HG03439 (cell line): ENCODE results near the gene HSPB7.
"Not testable (repeated sequence)": the region's sequence is repeated elsewhere in the genome, so short reads cannot be mapped to it uniquely, and the experiment has no call there.

Experiments used
- ATAC-seq: cut with Tn5 transposase; IDR thresholded peaks from one replicate; pipeline ENCODE4 v1.9.1; 2021; ENCODE audit warnings: mild to moderate bottlenecking, moderate library complexity; ENCODE audit not compliant: unreplicated experiment

HSPB7 gene

DNA sequence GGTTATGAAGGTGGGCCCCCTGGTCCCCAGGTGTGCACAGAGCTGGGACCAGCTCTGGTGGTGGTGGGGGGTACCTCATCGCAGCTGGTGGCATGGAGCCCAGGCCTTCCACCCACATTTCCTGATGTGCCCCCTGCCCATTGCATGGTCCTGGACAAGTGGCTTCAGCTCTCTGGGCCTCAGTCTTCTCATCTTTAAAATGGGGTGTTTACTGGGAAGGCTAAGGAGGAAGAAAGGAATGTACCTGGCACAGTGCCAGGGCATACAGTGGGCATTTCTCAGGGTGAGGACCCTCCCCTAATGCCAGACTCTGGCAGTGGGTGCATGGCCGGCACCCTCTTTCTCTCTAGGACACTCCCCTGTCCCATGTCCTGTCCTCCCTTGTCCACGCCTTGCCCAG, 33.2 kb upstream of the HSPB7 start:
- no peak for ATAC-seq

DNA sequence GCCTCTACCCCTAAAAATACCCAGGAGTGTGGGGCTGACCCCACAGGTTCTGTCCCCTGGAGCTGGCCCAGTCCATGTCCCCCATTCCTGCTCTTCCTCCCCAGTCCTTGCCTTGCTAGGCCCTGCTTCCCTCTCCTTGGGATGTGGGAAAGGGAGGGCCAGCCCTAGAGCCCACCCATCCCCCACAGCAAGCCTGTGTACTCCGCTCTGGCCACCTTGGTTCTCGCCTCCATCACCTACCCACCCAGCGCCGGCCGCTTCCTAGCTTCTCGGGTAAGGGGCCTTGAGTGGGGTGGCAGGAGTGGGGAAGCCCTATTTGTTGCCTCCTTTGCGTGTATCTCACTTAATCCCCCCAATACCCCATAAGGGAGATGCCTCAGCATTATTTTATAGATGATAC, 32.5 kb upstream of the HSPB7 start:
- no peak for ATAC-seq

GRCh38 chr1:16048573-16049189, 30.8 kb upstream of the HSPB7 start:
- ATAC-seq, result no peak

- ATAC-seq, result no peak
Observed at GRCh38 chr1:16047791-16048475, 30.1 kb upstream of the HSPB7 start.

DNA sequence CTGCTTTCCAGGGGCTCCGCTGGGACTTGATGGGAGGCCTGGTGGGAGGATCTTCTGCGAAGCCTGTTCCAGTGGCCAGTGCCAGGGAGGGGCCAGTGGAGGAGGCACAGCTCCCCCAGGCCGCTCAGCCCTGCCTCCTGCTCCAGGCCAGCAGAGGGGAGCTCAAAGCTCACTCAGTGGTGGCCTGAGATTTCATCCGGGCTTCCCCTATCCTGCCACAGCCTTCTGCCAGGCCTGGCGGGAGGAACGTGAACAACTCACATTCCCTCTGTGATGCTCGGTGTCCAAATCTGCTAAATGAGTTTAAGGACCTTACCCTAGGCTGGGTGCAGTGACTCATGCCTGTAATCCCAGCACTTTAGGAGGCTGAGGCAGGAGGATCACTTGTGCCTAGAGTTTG, 29.0 kb upstream of the HSPB7 start:
- no peak for ATAC-seq

DNA sequence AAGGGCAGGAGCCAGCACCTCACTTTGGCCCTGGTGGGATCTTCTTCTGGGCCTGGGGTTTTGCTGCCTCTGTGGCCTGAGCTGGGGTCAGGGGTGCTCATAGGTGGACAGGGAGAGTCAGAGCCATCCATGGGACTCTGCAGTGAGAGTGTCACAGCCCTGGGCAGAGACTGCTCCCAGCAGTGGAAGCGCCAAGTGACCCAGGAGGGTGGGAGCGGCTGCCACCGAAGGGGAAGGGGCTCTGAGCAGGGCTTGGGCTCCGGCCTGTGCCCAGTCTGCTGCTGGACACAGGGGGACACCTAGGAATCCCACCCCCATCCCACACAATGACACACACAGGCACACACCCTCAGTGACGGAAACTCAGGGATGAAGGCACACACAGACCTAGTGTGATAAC, 26.1 kb upstream of the HSPB7 start:
- no peak for ATAC-seq

DNA sequence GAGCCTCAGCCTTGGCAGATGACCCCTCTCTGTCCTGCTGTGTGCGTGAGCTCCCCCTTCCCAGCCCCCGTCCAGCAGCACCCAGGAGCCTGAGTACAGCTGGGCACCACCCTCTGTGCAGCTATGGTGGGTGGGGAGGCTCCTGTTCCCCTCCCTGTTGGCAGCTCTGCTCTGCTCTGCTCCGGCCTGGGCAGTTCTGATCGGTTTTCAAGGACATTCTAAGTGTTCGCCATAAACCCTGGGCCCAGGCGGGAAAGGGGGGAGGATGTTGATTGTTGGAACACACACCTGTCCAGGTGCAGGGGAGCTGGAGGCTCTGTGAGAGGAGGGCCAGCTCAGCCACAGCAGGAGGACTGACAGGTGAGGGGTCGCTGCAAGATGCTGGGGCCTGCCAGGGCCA, 25.7 kb upstream of the HSPB7 start, which contains the start of gene CLCNKB:
Gene CLCNKB (plus strand): TSS at position 262 of the 400 bp plus-strand sequence. CDS start 711 bp downstream, outside the sequence.
- no peak for ATAC-seq

DNA sequence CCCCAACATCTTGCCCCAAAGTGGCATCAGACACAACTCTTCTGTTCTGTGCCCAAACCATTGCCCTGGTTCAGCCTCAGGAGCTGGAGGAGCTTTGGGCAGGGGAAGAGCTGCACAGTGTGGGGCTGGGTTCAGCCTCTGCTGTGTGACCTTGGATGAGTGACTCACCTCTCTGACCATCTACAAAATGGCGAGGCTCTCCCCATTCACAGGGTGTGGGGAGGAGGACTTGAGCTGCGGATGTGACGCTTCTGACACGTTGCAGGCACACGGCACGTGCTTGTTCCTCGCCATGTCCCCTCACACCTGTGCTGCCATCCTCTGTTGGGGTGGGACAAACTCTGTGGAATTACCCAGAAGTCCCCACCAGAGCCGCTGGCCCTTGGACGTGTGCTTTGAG, 24.8 kb upstream of the HSPB7 start:
- ATAC-seq, result not testable (repeated sequence)

GRCh38 chr1:16042096-16042495, 24.3 kb upstream of the HSPB7 start:
- ATAC-seq, result no peak

- ATAC-seq, result no peak
Observed at GRCh38 chr1:16041200-16041599, 23.4 kb upstream of the HSPB7 start.

GRCh38 chr1:16039871-16040270, 22.0 kb upstream of the HSPB7 start:
- ATAC-seq, result not testable (repeated sequence)

DNA sequence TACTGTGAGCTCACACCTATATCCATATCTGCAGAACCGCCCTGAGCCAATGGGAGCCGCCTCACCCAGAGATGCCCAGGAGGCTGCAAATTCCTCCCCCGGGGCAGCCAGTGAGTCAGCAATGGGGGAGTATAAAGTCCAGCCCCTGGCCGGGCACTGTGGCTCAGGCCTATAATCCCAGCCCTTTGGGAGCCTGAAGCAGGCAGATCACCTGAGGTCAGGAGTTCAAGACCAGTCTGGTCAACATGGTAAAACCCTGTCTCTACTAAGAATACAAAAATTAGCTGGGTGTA, 20.7 kb upstream of the HSPB7 start:
- ATAC-seq, result no peak

DNA sequence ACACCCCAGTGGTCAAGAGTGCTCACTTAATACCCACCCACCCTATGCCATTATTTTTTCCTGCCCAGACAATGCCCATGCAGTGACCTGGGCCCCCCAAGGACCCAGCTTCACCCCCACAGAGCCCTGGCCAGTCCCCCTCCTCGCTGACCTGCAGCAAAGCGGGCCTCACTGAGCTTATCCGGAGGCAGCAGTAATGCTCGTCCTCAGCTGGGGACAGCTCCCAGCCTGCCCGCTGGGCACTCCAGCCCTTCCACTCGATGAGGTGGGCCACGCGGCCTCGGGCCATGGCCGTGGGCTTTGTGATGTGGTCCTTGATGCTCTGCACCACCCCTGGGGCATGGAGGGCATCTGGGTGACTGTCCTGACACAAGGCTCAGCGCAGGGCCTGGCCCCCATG, 18.6 kb upstream of the HSPB7 start:
- ATAC-seq, result not testable (repeated sequence)

- ATAC-seq, result not testable (repeated sequence)
Observed at GRCh38 chr1:16033103-16033632, 15.3 kb upstream of the HSPB7 start.

- peak; percentile 62 for ATAC-seq
Observed at GRCh38 chr1:16032388-16033102, 14.7 kb upstream of the HSPB7 start.

- no peak for ATAC-seq
Observed at GRCh38 chr1:16031551-16031950, 13.7 kb upstream of the HSPB7 start.

- ATAC-seq, result no peak
Observed at GRCh38 chr1:16029288-16029687, 11.4 kb upstream of the HSPB7 start.

GRCh38 chr1:16029003-16029268, 11.1 kb upstream of the HSPB7 start:
- ATAC-seq, result not testable (repeated sequence)

GRCh38 chr1:16028237-16029002, 10.6 kb upstream of the HSPB7 start:
- ATAC-seq, result no peak

- no peak for ATAC-seq
Observed at GRCh38 chr1:16026723-16027484, 9.1 kb upstream of the HSPB7 start.

GRCh38 chr1:16026302-16026701, 8.5 kb upstream of the HSPB7 start:
- not testable (repeated sequence) for ATAC-seq
